NCI-H526 (cell line): ENCODE results near the gene ADRA2A.

Experiments
- DNase-seq, 2 experiments: peaks; one replicate each; lab custom pipeline; 2025; lab: John Stamatoyannopoulos, UW

The ADRA2A gene

GRCh38 chr10:111109501-111110242, 32.8 kb downstream of the ADRA2A start:
- DNase-seq: no peak

GRCh38 chr10:111110771-111111170, 33.9 kb downstream of the ADRA2A start:
- DNase-seq: no peak

- no peak for DNase-seq
Measured at GRCh38 chr10:111112333-111112732, 35.5 kb downstream of the ADRA2A start.

GRCh38 chr10:111113238-111113960, 36.6 kb downstream of the ADRA2A start:
- DNase-seq: no peak

- DNase-seq: no peak
Measured at GRCh38 chr10:111113961-111114757, 37.3 kb downstream of the ADRA2A start.

- DNase-seq: no peak
Measured at GRCh38 chr10:111114758-111115500, 38.1 kb downstream of the ADRA2A start.

GRCh38 chr10:111116211-111116610, 39.4 kb downstream of the ADRA2A start:
- no peak for DNase-seq

- no peak for DNase-seq
Measured at GRCh38 chr10:111116762-111117445, 40.1 kb downstream of the ADRA2A start.

- no peak for DNase-seq
Measured at GRCh38 chr10:111117528-111118277, 40.9 kb downstream of the ADRA2A start.

- DNase-seq: no peak
Measured at GRCh38 chr10:111118758-111119157, 41.9 kb downstream of the ADRA2A start.

- DNase-seq: no peak
Measured at GRCh38 chr10:111119637-111120036, 42.8 kb downstream of the ADRA2A start.

GRCh38 chr10:111122127-111122526, 45.3 kb downstream of the ADRA2A start:
- DNase-seq: no peak

- DNase-seq: no peak
Measured at GRCh38 chr10:111123883-111124282, 47.1 kb downstream of the ADRA2A start.

GRCh38 chr10:111125102-111125501, 48.3 kb downstream of the ADRA2A start:
- DNase-seq: no peak

- no peak for DNase-seq
Measured at GRCh38 chr10:111126077-111126476, 49.2 kb downstream of the ADRA2A start.

GRCh38 chr10:111127081-111127848, 50.4 kb downstream of the ADRA2A start:
- DNase-seq: no peak

- DNase-seq: no peak
Measured at GRCh38 chr10:111128331-111129180, 51.7 kb downstream of the ADRA2A start.

GRCh38 chr10:111129363-111129762, 52.5 kb downstream of the ADRA2A start:
- DNase-seq: no peak

- no peak for DNase-seq
Measured at GRCh38 chr10:111130471-111130870, 53.6 kb downstream of the ADRA2A start.
